COLO668 (cell line): ENCODE results near the gene UCN2.
"Not testable (repeated sequence)": the region's sequence is repeated elsewhere in the genome, so short reads cannot be mapped to it uniquely, and the experiment has no call there.

Experiments
- DNase-seq: peaks from one replicate; lab custom pipeline; 2025; ENCODE audit not compliant: unreplicated experiment; lab: John Stamatoyannopoulos, UW

The UCN2 gene

DNA sequence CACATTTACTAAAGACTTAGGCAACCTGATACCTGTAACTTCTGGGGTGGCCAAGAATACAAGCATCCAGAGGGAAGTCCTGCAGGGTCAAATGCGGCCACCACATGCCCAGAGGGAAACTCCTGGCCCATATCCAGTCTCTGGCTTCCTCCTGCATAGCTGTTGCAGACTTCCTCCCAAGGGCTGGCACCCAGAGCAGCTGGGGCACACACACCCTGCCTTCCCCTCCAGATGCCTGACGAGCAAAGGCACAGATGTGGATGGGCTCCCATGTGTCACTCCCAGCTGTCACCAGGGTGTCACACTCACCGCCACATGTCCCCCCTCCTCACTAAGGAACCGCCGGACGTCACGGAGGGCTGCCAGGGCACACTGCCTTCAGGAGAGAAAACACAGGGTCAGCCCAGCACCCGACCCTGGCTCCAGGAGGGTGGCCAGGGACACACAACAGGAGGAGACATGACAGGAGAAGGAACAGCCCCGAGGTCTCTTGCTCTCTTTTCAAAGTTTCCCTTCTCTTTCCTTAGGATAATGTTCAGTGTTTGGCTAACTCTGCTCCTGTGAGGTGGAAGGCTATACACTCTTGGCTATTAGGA, 20.2 kb downstream of the UCN2 start:
- no peak for DNase-seq

DNA sequence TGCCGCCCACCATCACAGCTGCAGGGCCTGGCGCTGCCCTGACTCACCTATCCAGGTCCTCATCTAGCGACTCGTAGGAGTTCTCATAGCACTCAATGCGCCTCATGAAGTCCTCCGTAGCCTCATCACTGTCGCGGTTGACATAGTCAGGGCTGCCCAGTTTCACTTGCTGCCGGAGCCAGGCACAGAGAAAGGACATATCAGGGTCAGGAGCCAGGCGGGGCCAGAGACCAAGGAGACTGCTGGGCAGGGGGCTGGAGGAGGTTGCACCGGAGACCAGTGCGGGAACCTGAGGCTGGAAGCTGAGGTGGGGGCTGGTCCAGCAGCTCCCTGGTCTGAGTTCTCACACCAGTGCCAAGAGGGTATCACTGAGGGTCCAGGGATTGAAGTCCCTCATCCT, 25.1 kb downstream of the UCN2 start:
- no peak for DNase-seq

- DNase-seq = no peak
Observed at GRCh38 chr3:48536785-48537184, 26.8 kb downstream of the UCN2 start.

GRCh38 chr3:48536116-48536515, 27.5 kb downstream of the UCN2 start:
- DNase-seq = no peak

DNA sequence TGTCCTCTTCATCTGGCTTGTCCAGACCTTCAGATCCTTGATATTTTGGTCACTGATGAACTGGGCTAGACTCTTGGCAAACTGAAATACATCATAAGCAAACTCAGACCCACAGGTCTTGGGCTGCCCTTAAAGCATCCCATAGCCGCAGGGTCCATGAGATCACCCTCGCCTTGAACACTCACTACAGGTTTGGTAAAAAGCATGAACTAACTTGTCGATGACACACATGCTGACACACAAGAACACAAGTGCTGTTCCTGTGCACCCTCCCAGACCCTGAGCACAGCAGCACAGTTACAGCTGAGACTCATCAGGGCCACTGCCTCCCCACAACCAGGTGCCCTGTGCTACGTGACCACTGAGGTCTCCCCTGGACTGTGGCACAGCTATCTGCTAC, 28.0 kb downstream of the UCN2 start:
- DNase-seq = no peak

GRCh38 chr3:48532977-48533337, 30.6 kb downstream of the UCN2 start:
- DNase-seq = no peak

- DNase-seq = no peak
Observed at GRCh38 chr3:48532271-48532976, 31.2 kb downstream of the UCN2 start.

DNA sequence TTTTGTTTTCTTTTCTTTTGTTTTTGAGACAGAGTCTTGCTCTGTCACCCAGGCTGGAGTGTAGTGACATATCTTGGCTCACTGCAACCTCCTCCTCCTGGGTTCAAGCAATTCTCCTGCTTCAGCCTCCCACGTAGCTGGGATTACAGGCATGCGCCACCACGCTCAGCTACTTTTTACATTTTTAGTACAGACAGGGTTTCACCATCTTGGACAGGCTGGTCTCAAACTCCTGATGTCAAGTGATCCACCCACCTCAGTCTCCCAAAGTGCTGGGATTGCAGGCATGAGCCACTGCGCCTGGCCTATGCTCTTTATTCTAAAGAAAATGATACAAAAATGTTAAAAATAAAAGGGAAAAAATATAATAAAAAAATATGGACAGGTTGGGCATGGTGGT, 32.9 kb downstream of the UCN2 start:
- not testable (repeated sequence) for DNase-seq

DNA sequence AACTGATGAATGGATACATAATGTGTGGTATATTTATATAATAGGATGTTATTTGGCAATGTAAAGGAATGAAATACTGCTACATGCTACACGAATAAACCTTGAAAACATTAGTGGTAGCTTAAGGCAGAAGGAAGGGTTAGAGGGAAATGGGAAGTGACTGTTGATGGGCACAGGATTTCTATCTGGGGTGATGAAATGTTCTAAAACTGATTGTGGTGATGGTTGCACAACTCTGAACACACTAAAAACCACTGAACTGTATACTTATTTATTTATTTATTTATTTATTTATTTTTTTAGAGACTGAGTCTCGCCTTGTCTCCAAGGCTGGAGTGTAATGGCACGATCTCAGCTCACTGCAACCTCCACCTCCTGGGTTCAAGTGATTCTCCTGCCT, 34.8 kb downstream of the UCN2 start:
- no peak for DNase-seq

- no peak for DNase-seq
Observed at GRCh38 chr3:48528048-48528447, 35.5 kb downstream of the UCN2 start.

- no peak for DNase-seq
Observed at GRCh38 chr3:48524970-48525369, 38.6 kb downstream of the UCN2 start.

GRCh38 chr3:48521635-48522034, 41.9 kb downstream of the UCN2 start:
- no peak for DNase-seq

DNA sequence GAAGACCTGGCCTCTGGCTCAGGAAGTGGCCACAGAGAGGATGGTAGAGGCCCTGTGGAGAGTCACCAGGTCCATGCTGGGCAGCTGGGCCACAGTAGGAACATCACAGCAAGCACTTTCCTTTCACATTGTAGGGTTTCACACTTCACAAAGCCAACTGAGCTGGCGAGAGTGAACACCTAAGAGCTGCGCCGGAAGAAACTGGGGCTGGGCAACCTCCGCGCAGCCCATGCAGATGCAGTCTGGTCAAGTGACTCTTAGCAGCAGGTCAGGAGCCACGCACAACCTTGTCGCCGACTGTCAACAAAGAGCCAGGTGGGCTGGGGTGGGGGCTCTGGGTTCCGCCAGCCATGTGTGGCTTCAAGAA, 44.3 kb downstream of the UCN2 start:
- no peak for DNase-seq

DNA sequence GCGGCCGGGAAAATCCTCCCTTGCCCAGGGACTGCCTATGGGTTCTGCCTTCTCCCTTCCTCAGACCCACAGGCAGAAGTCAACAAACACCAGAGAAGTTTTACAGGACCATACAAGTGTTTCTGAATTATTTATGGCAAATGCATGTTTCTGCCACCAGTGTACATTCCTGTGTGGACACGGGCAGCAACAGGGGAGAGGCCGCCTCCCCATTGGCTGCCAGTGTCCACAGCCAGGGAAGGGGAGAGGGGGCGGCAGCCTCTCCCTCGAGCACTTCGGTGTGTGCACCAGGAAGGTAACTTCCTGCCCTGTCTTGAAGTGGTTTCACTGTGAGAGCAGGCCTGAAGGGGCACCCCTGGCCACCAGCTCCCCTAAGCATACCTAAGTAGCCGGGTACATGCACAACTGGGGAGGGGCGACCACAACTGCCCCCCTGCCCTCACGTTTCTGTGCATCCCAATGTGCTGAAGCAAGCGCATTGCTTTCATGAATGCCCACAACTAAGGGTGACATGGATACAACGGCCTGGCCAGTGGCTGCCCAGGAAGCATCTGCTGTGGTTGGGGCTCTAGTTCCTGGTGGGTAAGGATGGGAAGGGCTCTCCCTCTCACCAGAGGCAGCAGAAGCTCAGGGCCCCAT, 44.8 kb downstream of the UCN2 start:
- no peak for DNase-seq

GRCh38 chr3:48518069-48518468, 45.5 kb downstream of the UCN2 start:
- no peak for DNase-seq

GRCh38 chr3:48516571-48516970, 47.0 kb downstream of the UCN2 start:
- DNase-seq = no peak

DNA sequence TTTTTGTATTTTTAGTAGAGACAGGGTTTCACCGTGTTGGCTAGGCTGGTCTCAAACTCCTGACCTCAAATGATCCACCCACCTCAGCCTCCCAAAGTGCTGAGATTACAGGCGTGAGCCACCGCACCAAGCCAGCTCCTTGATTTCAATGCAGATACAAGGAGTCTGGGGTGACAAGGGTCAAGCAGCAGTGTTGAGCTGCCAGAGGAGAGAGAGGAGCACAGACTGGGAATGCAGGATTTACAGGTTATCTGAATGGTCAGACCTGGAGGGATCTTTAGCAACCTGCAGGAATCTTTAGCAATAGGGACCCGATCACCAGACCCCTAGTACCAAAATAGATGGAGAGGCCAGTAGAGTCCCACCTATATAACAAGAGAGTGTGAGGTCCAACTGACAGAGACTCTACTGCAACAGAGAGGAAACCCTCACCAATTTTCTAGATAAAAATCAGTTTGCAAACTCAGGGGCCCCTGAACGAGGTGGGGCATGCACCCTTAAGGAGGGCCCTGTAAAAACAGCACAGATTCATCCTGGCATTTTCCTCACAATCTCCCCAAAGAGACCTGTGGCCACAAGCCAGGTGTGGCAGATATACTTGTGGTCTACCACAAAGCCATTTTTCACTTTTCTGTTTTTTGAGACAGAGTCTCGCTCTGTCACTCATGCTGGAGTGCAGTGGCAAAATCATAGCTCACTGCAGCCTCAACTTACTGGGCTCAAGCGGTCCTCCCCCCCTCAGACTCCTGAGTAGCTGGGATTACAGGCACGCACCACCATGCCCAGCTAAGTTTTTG, 49.0 kb downstream of the UCN2 start:
- no peak for DNase-seq
